ENCODE measurements around the gene SELENOM. TPM values are rescaled to one million over a fixed set of nuclear protein-coding genes. Genes with fewer than 3 reads are reported as not detected.
A peak's percentile ranks its signal among the peaks of the same experiment; 100 is the strongest.

The SELENOM gene
- total RNA-seq, 1 experiment from 2014 or later: 16.3 TPM

GRCh38 chr22:31141551-31141950 lies 34.2 kb upstream of the SELENOM start (continued):
- TF ChIP-seq CREM (CRISPR knock-in tag; IDR thresholded peaks at IDR 0.05) (no peak), USF2 (CRISPR knock-in tag; IDR thresholded peaks at IDR 0.05) (no peak)

- DNase-seq (ENCODE audit: low spot score) (no peak), ATAC-seq (no peak)
- TF ChIP-seq ZNF532 (CRISPR knock-in tag; IDR thresholded peaks at IDR 0.05; ENCODE audit: borderline replicate concordance): no peak
- no peak for TF ChIP-seq SMAD3 (CRISPR knock-in tag; IDR thresholded peaks at IDR 0.05; ENCODE audit: borderline replicate concordance)
- TF ChIP-seq JUN (CRISPR knock-in tag; IDR thresholded peaks at IDR 0.05): no peak
- TF ChIP-seq ATF1 (CRISPR knock-in tag; IDR thresholded peaks at IDR 0.05): no peak
- no peak for TF ChIP-seq ETV6 (CRISPR knock-in tag; IDR thresholded peaks at IDR 0.05)
- no peak for TF ChIP-seq CTCF (IDR thresholded peaks at IDR 0.05)
- TF ChIP-seq PRRX2 (CRISPR knock-in tag; IDR thresholded peaks at IDR 0.05): no peak
- no peak for TF ChIP-seq SOX15 (CRISPR knock-in tag; IDR thresholded peaks at IDR 0.05)
- TF ChIP-seq NFE2L1 (CRISPR knock-in tag; IDR thresholded peaks at IDR 0.05): no peak
- TF ChIP-seq STAT6 (CRISPR knock-in tag; conservative IDR thresholded peaks at IDR 0.05; ENCODE audit: low read depth): no peak
- no peak for TF ChIP-seq ZNF423 (CRISPR knock-in tag; IDR thresholded peaks at IDR 0.05)
- TF ChIP-seq ARID4B (CRISPR knock-in tag; IDR thresholded peaks at IDR 0.05; ENCODE audit: borderline replicate concordance): no peak
- no peak for TF ChIP-seq NR3C1 (CRISPR knock-in tag; conservative IDR thresholded peaks at IDR 0.05; ENCODE audit: low read depth)
- TF ChIP-seq USF1 (CRISPR knock-in tag; IDR thresholded peaks at IDR 0.05): no peak
- no peak for TF ChIP-seq GTF2I (CRISPR knock-in tag; conservative IDR thresholded peaks at IDR 0.05)
- TF ChIP-seq ZNF138 (CRISPR knock-in tag; conservative IDR thresholded peaks at IDR 0.05): no peak
- no peak for TF ChIP-seq CREM (CRISPR knock-in tag; IDR thresholded peaks at IDR 0.05)
- TF ChIP-seq MLX (CRISPR knock-in tag; IDR thresholded peaks at IDR 0.05): no peak
- no peak for TF ChIP-seq CBFB (CRISPR knock-in tag; IDR thresholded peaks at IDR 0.05; ENCODE audit: low read depth)
- Mint-ChIP-seq H3K4me3 (peak overlapping the region; percentile 86; the same call in 1 of the 2 replicates), H3K36me3 (peaks cover 10% of the 10 kb centered on the region; the same call in 1 of the 2 replicates), H3K27me3 (ENCODE audit: low read depth) (peaks cover 12% of the 10 kb centered on the region), H3K27ac (peak overlapping the region; percentile 70), H3K4me1 (peaks cover 22% of the 10 kb centered on the region), H3K9me3 (peaks cover 11% of the 10 kb centered on the region)
- ChIA-PET POLR2A (interaction anchor here (0.5 to 2.6 kb wide), 11 partner anchors 9 to 604 kb away, joined by 3 to 16 read pairs (median 5); partner anchors contain the start of genes INPP5J, MORC2, RNF185 and SELENOM), CTCF (interaction anchor here (0.6 to 7.3 kb wide), 24 partner anchors 8 to 534 kb away, joined by 3 to 73 read pairs (median 4); partner anchors contain the start of genes LIMK2, PIK3IP1, SELENOM and SMTN)
Observed at GRCh38 chr22:31140746-31141145, 33.4 kb upstream of the SELENOM start.
